ENCODE data around the gene THSD4.

The THSD4 gene

GRCh38 chr15:71454462-71454996 is 339.3 kb downstream of the THSD4 start:
- Histone ChIP-seq H3K4me1 (ENCODE audit: control insufficient read depth in 1 of 2, insufficient read depth in 2 of 2, low read length in 2 of 2) (no peaks in the 10 kb centered on the region), H3K9me3 (ENCODE audit: control insufficient read depth in 1 of 2, low read length in 2 of 2) (no peaks in the 10 kb centered on the region), H3K27ac (ENCODE audit: low read length) (no peak overlapping the region), H3K27me3 (ENCODE audit: low read depth, low read length) (no peaks in the 10 kb centered on the region), H3K4me3 (ENCODE audit: low read depth in 1 of 2, low read length in 2 of 2) (no peak overlapping the region), H3K36me3 (ENCODE audit: control insufficient read depth in 1 of 2, insufficient read depth in 2 of 2, low read length in 2 of 2) (no peaks in the 10 kb centered on the region)

- Histone ChIP-seq H3K9me3 (ENCODE audit: control insufficient read depth in 1 of 2, low read length in 2 of 2) (no peaks in the 10 kb centered on the region), H3K27ac (ENCODE audit: low read length) (no peak overlapping the region), H3K4me3 (ENCODE audit: low read depth in 1 of 2, low read length in 2 of 2) (no peak overlapping the region), H3K27me3 (ENCODE audit: low read depth, low read length) (no peaks in the 10 kb centered on the region), H3K36me3 (ENCODE audit: control insufficient read depth in 1 of 2, insufficient read depth in 2 of 2, low read length in 2 of 2) (no peaks in the 10 kb centered on the region), H3K4me1 (ENCODE audit: control insufficient read depth in 1 of 2, insufficient read depth in 2 of 2, low read length in 2 of 2) (no peaks in the 10 kb centered on the region)
Observed at GRCh38 chr15:71455107-71455506, 339.8 kb downstream of the THSD4 start.

GRCh38 chr15:71455878-71456277 is 340.6 kb downstream of the THSD4 start:
- H3K4me3 ChIP-seq (ENCODE audit: low read depth in 1 of 2, low read length in 2 of 2): no peak overlapping the region
- no peaks in the 10 kb centered on the region for H3K4me1 ChIP-seq (ENCODE audit: control insufficient read depth in 1 of 2, insufficient read depth in 2 of 2, low read length in 2 of 2)
- no peak overlapping the region for H3K27ac ChIP-seq (ENCODE audit: low read length)
- no peaks in the 10 kb centered on the region for H3K9me3 ChIP-seq (ENCODE audit: control insufficient read depth in 1 of 2, low read length in 2 of 2)
- no peaks in the 10 kb centered on the region for H3K27me3 ChIP-seq (ENCODE audit: low read depth, low read length)
- no peaks in the 10 kb centered on the region for H3K36me3 ChIP-seq (ENCODE audit: control insufficient read depth in 1 of 2, insufficient read depth in 2 of 2, low read length in 2 of 2)

- Histone ChIP-seq H3K36me3 (ENCODE audit: control insufficient read depth in 1 of 2, insufficient read depth in 2 of 2, low read length in 2 of 2) (no peaks in the 10 kb centered on the region), H3K4me1 (ENCODE audit: control insufficient read depth in 1 of 2, insufficient read depth in 2 of 2, low read length in 2 of 2) (no peaks in the 10 kb centered on the region), H3K9me3 (ENCODE audit: control insufficient read depth in 1 of 2, low read length in 2 of 2) (no peaks in the 10 kb centered on the region), H3K4me3 (ENCODE audit: low read depth in 1 of 2, low read length in 2 of 2) (no peak overlapping the region), H3K27ac (ENCODE audit: low read length) (no peak overlapping the region), H3K27me3 (ENCODE audit: low read depth, low read length) (no peaks in the 10 kb centered on the region)
Observed at GRCh38 chr15:71456362-71456761, 341.1 kb downstream of the THSD4 start.

GRCh38 chr15:71456811-71457210 is 341.5 kb downstream of the THSD4 start:
- Histone ChIP-seq H3K27ac (ENCODE audit: low read length) (no peak overlapping the region), H3K4me1 (ENCODE audit: control insufficient read depth in 1 of 2, insufficient read depth in 2 of 2, low read length in 2 of 2) (no peaks in the 10 kb centered on the region), H3K27me3 (ENCODE audit: low read depth, low read length) (no peaks in the 10 kb centered on the region), H3K9me3 (ENCODE audit: control insufficient read depth in 1 of 2, low read length in 2 of 2) (no peaks in the 10 kb centered on the region), H3K4me3 (ENCODE audit: low read depth in 1 of 2, low read length in 2 of 2) (no peak overlapping the region), H3K36me3 (ENCODE audit: control insufficient read depth in 1 of 2, insufficient read depth in 2 of 2, low read length in 2 of 2) (no peaks in the 10 kb centered on the region)

- no peak overlapping the region for H3K27ac ChIP-seq (ENCODE audit: low read length)
- no peaks in the 10 kb centered on the region for H3K4me1 ChIP-seq (ENCODE audit: control insufficient read depth in 1 of 2, insufficient read depth in 2 of 2, low read length in 2 of 2)
- H3K27me3 ChIP-seq (ENCODE audit: low read depth, low read length): no peaks in the 10 kb centered on the region
Observed at GRCh38 chr15:71458089-71458660, 342.9 kb downstream of the THSD4 start.

GRCh38 chr15:71461748-71462147 is 346.5 kb downstream of the THSD4 start:
- Histone ChIP-seq H3K9me3 (ENCODE audit: control insufficient read depth in 1 of 2, low read length in 2 of 2) (no peaks in the 10 kb centered on the region), H3K36me3 (ENCODE audit: control insufficient read depth in 1 of 2, insufficient read depth in 2 of 2, low read length in 2 of 2) (no peaks in the 10 kb centered on the region), H3K4me3 (ENCODE audit: low read depth in 1 of 2, low read length in 2 of 2) (no peak overlapping the region), H3K27ac (ENCODE audit: low read length) (no peak overlapping the region), H3K4me1 (ENCODE audit: control insufficient read depth in 1 of 2, insufficient read depth in 2 of 2, low read length in 2 of 2) (no peaks in the 10 kb centered on the region), H3K27me3 (ENCODE audit: low read depth, low read length) (no peaks in the 10 kb centered on the region)

More at GRCh38 chr15:71458089-71458660, 342.9 kb downstream of the THSD4 start:
- Histone ChIP-seq H3K36me3 (ENCODE audit: control insufficient read depth in 1 of 2, insufficient read depth in 2 of 2, low read length in 2 of 2) (no peaks in the 10 kb centered on the region), H3K9me3 (ENCODE audit: control insufficient read depth in 1 of 2, low read length in 2 of 2) (no peaks in the 10 kb centered on the region), H3K4me3 (ENCODE audit: low read depth in 1 of 2, low read length in 2 of 2) (no peak overlapping the region)

GRCh38 chr15:71462638-71463037 is 347.4 kb downstream of the THSD4 start:
- H3K36me3 ChIP-seq (ENCODE audit: control insufficient read depth in 1 of 2, insufficient read depth in 2 of 2, low read length in 2 of 2): no peaks in the 10 kb centered on the region
- no peak overlapping the region for H3K27ac ChIP-seq (ENCODE audit: low read length)
- no peak overlapping the region for H3K4me3 ChIP-seq (ENCODE audit: low read depth in 1 of 2, low read length in 2 of 2)
- no peaks in the 10 kb centered on the region for H3K4me1 ChIP-seq (ENCODE audit: control insufficient read depth in 1 of 2, insufficient read depth in 2 of 2, low read length in 2 of 2)
- H3K27me3 ChIP-seq (ENCODE audit: low read depth, low read length): no peaks in the 10 kb centered on the region
- no peaks in the 10 kb centered on the region for H3K9me3 ChIP-seq (ENCODE audit: control insufficient read depth in 1 of 2, low read length in 2 of 2)

- Histone ChIP-seq H3K4me3 (ENCODE audit: low read depth in 1 of 2, low read length in 2 of 2) (no peak overlapping the region), H3K9me3 (ENCODE audit: control insufficient read depth in 1 of 2, low read length in 2 of 2) (no peaks in the 10 kb centered on the region), H3K4me1 (ENCODE audit: control insufficient read depth in 1 of 2, insufficient read depth in 2 of 2, low read length in 2 of 2) (no peaks in the 10 kb centered on the region), H3K27me3 (ENCODE audit: low read depth, low read length) (no peaks in the 10 kb centered on the region), H3K36me3 (ENCODE audit: control insufficient read depth in 1 of 2, insufficient read depth in 2 of 2, low read length in 2 of 2) (no peaks in the 10 kb centered on the region), H3K27ac (ENCODE audit: low read length) (no peak overlapping the region)
Observed at GRCh38 chr15:71463156-71463665, 347.9 kb downstream of the THSD4 start.

GRCh38 chr15:71465131-71465955 is 350.1 kb downstream of the THSD4 start:
- Histone ChIP-seq H3K9me3 (ENCODE audit: control insufficient read depth in 1 of 2, low read length in 2 of 2) (no peaks in the 10 kb centered on the region), H3K27me3 (ENCODE audit: low read depth, low read length) (no peaks in the 10 kb centered on the region), H3K4me3 (ENCODE audit: low read depth in 1 of 2, low read length in 2 of 2) (no peak overlapping the region), H3K27ac (ENCODE audit: low read length) (no peak overlapping the region), H3K4me1 (ENCODE audit: control insufficient read depth in 1 of 2, insufficient read depth in 2 of 2, low read length in 2 of 2) (no peaks in the 10 kb centered on the region), H3K36me3 (ENCODE audit: control insufficient read depth in 1 of 2, insufficient read depth in 2 of 2, low read length in 2 of 2) (no peaks in the 10 kb centered on the region)

GRCh38 chr15:71468715-71469114 is 353.4 kb downstream of the THSD4 start:
- Histone ChIP-seq H3K9me3 (ENCODE audit: control insufficient read depth in 1 of 2, low read length in 2 of 2) (no peaks in the 10 kb centered on the region), H3K36me3 (ENCODE audit: control insufficient read depth in 1 of 2, insufficient read depth in 2 of 2, low read length in 2 of 2) (no peaks in the 10 kb centered on the region), H3K27ac (ENCODE audit: low read length) (no peak overlapping the region), H3K4me3 (ENCODE audit: low read depth in 1 of 2, low read length in 2 of 2) (no peak overlapping the region), H3K27me3 (ENCODE audit: low read depth, low read length) (no peaks in the 10 kb centered on the region), H3K4me1 (ENCODE audit: control insufficient read depth in 1 of 2, insufficient read depth in 2 of 2, low read length in 2 of 2) (no peaks in the 10 kb centered on the region)
